T-helper 1 cell (primary cell): Measurements from ENCODE around the gene STON2.

Source experiments
- DNase-seq, 5 donors: peaks; one replicate each; pipeline ENCODE4 v3.0.0-alpha.2; 2012 to 2020

The STON2 gene

DNA sequence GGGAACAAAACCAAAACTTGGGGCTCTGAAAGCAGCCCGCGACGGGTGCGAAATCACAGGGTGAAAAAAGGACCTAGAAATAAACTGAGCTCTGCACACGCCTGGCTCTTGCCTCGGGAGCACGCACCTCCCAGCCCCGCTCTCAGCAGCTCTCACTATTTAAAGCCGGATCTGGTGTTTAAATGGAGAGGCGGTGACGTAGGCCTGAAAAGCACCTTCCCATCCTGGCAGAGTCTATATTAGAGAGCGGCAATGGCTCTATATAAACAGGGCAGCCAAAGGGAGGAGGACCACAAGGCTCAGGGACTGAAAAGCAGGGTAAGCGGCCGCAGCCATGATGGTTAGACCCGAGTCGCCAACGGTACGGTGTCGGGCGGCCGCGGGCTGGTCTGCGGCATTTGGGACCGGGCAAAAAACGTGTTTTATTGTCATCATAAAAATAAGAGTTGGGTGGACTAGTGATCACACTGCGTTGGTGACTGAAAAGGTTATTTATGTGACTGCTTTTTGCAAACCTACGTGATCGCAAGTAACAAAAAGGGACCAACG, 180.8 kb downstream of the STON2 start:
- DNase-seq: peak; percentile 71 to 95 (median 85)

DNA sequence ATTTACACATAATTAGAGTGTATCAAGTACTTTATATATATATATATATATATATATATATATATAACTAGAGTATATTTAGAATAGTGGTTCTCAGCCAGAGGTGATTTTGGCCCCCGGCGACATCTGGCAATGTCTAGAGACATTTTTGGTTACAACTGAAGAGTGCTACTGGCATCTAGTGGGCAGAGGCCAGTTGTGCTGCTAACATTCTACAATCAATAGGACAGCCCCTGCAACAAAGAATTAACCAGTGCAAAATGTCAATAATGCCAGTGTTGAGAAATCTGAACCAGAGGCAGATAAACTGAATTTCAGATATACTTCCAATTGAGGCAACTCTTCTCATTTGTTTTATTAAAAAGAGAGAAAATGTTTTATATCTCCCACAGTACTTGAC, 188.3 kb downstream of the STON2 start:
- peak in 3 of 5 donors; percentile 10 to 15 (median 15) for DNase-seq
